ENCODE results near the gene ZNF24. TPM values are rescaled to one million over a fixed set of nuclear protein-coding genes. Genes with fewer than 3 reads are reported as not detected.

Gene ZNF24
- total RNA-seq, 6 experiments from 2014 or later: 17.7 to 31.5 (median 25.5) TPM

GRCh38 chr18:35352283-35352682, 8.1 kb upstream of the ZNF24 start:
- H3K4me3 ChIP-seq: no peak overlapping the region
- ATAC-seq: no peak
- no peaks in the 10 kb centered on the region for H3K27me3 ChIP-seq
- intact Hi-C loops (cut with DNase I): loop anchor here in 1 of 2 donors (5.0 kb wide), 1 partner anchor 120 kb away; no protein-coding TSS in a partner anchor
- no peaks in the 10 kb centered on the region for H3K4me1 ChIP-seq
- H3K36me3 ChIP-seq: no peaks in the 10 kb centered on the region
- DNase-seq: no peak
- no peak for TF ChIP-seq CTCF (IDR thresholded peaks at IDR 0.05)
- no peak for TF ChIP-seq POLR2A (IDR thresholded peaks at IDR 0.05)
- H3K27ac ChIP-seq: no peak overlapping the region
- WGBS (ENCODE audit: insufficient coverage, low coverage, low lambda C conversion rate, missing lambda C conversion rate): no CpG with 5 or more reads among the region's 2 CpGs
- no peaks in the 10 kb centered on the region for H3K9me3 ChIP-seq

GRCh38 chr18:35348001-35348400, 3.8 kb upstream of the ZNF24 start:
- TF ChIP-seq CTCF (IDR thresholded peaks at IDR 0.05) (no peak), POLR2A (IDR thresholded peaks at IDR 0.05) (no peak)
- WGBS (ENCODE audit: insufficient coverage, low coverage, low lambda C conversion rate, missing lambda C conversion rate): 81% methylated on average over 3 of the region's 3 CpGs
- intact Hi-C loops (cut with DNase I): loop anchor here in 1 of 2 donors (10.0 kb wide), 1 partner anchor 103 kb away; the partner anchor contains the start of gene ZNF397
- H3K9me3 ChIP-seq: no peaks in the 10 kb centered on the region
- no peaks in the 10 kb centered on the region for H3K36me3 ChIP-seq
- no peaks in the 10 kb centered on the region for H3K27me3 ChIP-seq
- ATAC-seq: no peak
- DNase-seq: no peak
- no peak overlapping the region for H3K27ac ChIP-seq
- no peak overlapping the region for H3K4me3 ChIP-seq
- peaks cover 0 to 9% (median 0%) of the 10 kb centered on the region in 4 donors for H3K4me1 ChIP-seq

DNA sequence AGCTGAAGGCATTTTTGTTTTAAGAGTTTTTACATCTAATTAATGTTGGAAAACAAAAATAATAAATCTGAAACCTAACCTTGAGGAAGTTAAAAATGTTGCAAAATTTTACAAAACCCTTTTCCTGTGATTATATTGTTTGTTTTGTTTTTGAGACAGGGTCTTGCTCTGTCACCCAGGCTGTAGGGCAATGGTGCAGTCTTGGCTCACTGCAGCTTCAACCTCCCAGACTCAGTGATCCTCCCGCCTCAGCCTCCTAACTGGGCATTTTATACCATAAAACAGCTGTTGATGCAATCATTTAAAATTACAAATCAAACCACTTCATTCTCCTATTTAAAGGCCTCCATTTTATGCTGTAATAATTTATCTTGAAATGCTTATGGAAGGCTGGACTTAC, 1.7 kb upstream of the ZNF24 start:
- H3K36me3 ChIP-seq: no peaks in the 10 kb centered on the region
- DNase-seq (no peak), ATAC-seq (no peak)
- no peaks in the 10 kb centered on the region for H3K9me3 ChIP-seq
- peaks cover 0 to 17% (median 0%) of the 10 kb centered on the region in 4 donors for H3K4me1 ChIP-seq
- intact Hi-C loops (cut with DNase I): loop anchor here in 1 of 2 donors (10.0 kb wide), 1 partner anchor 101 kb away; the partner anchor contains the start of gene ZNF397
- no peak overlapping the region for H3K4me3 ChIP-seq
- TF ChIP-seq CTCF (IDR thresholded peaks at IDR 0.05) (no peak), POLR2A (IDR thresholded peaks at IDR 0.05) (no peak)
- WGBS (ENCODE audit: insufficient coverage, low coverage, low lambda C conversion rate, missing lambda C conversion rate): 78% methylated on average over 1 of the region's 1 CpG
- peak overlapping the region; percentile 98 to 99 (median 98) for H3K27ac ChIP-seq
- no peaks in the 10 kb centered on the region for H3K27me3 ChIP-seq

GRCh38 chr18:35345460-35345921, 1.3 kb upstream of the ZNF24 start:
- DNase-seq (peak in 1 of 3 donors; percentile 55), ATAC-seq (peak; percentile 52 to 68 (median 64))
- TF ChIP-seq POLR2A (IDR thresholded peaks at IDR 0.05) (no peak), CTCF (IDR thresholded peaks at IDR 0.05) (no peak)
- H3K4me3 ChIP-seq: peak overlapping the region in 2 of 3 donors; percentile 79 to 88
- no peaks in the 10 kb centered on the region for H3K36me3 ChIP-seq
- H3K27me3 ChIP-seq: no peaks in the 10 kb centered on the region
- 18% methylated on average over 6 of the region's 6 CpGs for WGBS (ENCODE audit: insufficient coverage, low coverage, low lambda C conversion rate, missing lambda C conversion rate)
- H3K9me3 ChIP-seq: no peaks in the 10 kb centered on the region
- intact Hi-C loops (cut with DNase I): loop anchor here in 1 of 2 donors (10.0 kb wide), 1 partner anchor 101 kb away; the partner anchor contains the start of gene ZNF397
- H3K4me1 ChIP-seq: peaks cover 0 to 17% (median 0%) of the 10 kb centered on the region in 4 donors
- peak overlapping the region; percentile 98 to 99 (median 98) for H3K27ac ChIP-seq

All from right lobe of liver (tissue), 6 donors.